OCI-LY7 (cell line): Measurements from ENCODE around the gene STH. TPM values are rescaled to one million over a fixed set of nuclear protein-coding genes. Genes with fewer than 3 reads are reported as not detected.

ENCODE experiments used
- BruUV-seq: library from RNA; stranded (reverse); fragments of 400-500 nt; replicated peaks from 2 replicates; lab custom pipeline; 2021; lab: Mats Ljungman, UMichigan
- CTCF ChIA-PET: fragments of 300-600 bp; sonication (Branson Sonifier 250); formaldehyde crosslinking; loops from one replicate; lab custom pipeline; 2022; ENCODE audit warnings: antibody characterized with exemption; ENCODE audit not compliant: unreplicated experiment; lab: Charles Lee
- POLR2A ChIA-PET: fragments of 300-600 bp; sonication (Branson Sonifier 250); formaldehyde crosslinking; loops from one replicate; lab custom pipeline; 2022; ENCODE audit warnings: antibody characterized with exemption; lab: Charles Lee
- DNase-seq: peaks from one replicate; pipeline ENCODE4 v3.0.0-alpha.2; 2015; ENCODE audit warnings: low spot score
- H2AFZ ChIP-seq: fragments of 200-600 bp; sonication (generic), shearing (Covaris generic); 2 replicates; pipeline ENCODE4 v1.6.1; 2014; ENCODE audit warnings: mild to moderate bottlenecking, antibody characterized with exemption, low read length, moderate library complexity
- H3K27ac ChIP-seq: fragments of 200-600 bp; sonication (generic); 2 replicates; pipeline ENCODE4 v1.5.1; 2014; ENCODE audit warnings: mixed run types, low read depth, mild to moderate bottlenecking, moderate library complexity, low read length, inconsistent platforms; ENCODE audit not compliant: poor library complexity, severe bottlenecking
- H3K36me3 ChIP-seq: fragments of 200-600 bp; sonication (generic); 2 replicates; pipeline ENCODE4 v1.6.1; 2014; ENCODE audit warnings: mild to moderate bottlenecking, antibody characterized with exemption, low read length, moderate library complexity, mixed read lengths; ENCODE audit not compliant: insufficient read depth
- H3K4me1 ChIP-seq: fragments of 200-600 bp; sonication (generic); 2 replicates; pipeline ENCODE4 v1.5.1; 2014; ENCODE audit warnings: mild to moderate bottlenecking, low read length; ENCODE audit not compliant: insufficient read depth, poor library complexity, severe bottlenecking
- H3K4me2 ChIP-seq: fragments of 200-600 bp; sonication (generic); 2 replicates; pipeline ENCODE4 v1.6.1; 2014; ENCODE audit warnings: mild to moderate bottlenecking, low read length
- H3K4me3 ChIP-seq: fragments of 200-600 bp; sonication (generic); 2 replicates; pipeline ENCODE4 v1.5.1; 2014; ENCODE audit warnings: mild to moderate bottlenecking, low read depth, low read length; ENCODE audit not compliant: poor library complexity, severe bottlenecking
- H3K79me2 ChIP-seq: fragments of 200-600 bp; sonication (generic); 2 replicates; pipeline ENCODE4 v1.6.1; 2016; ENCODE audit warnings: low read depth, mild to moderate bottlenecking, low read length, moderate library complexity, mixed read lengths; ENCODE audit not compliant: insufficient read depth
- H3K9me2 ChIP-seq: fragments of 200-600 bp; sonication (generic); 2 replicates; pipeline ENCODE4 v1.6.1; 2016; ENCODE audit warnings: mild to moderate bottlenecking, low read length, mixed read lengths; ENCODE audit not compliant: insufficient read depth
- H3K9me3 ChIP-seq: fragments of 200-600 bp; sonication (generic); 2 replicates; pipeline ENCODE4 v1.6.1; 2014; ENCODE audit warnings: mild to moderate bottlenecking, mixed run types, low read length, mixed read lengths
- H4K20me1 ChIP-seq: fragments of 200-600 bp; sonication (generic); 2 replicates; pipeline ENCODE4 v1.6.1; 2014; ENCODE audit warnings: mild to moderate bottlenecking, antibody characterized with exemption, low read length, moderate library complexity, mixed read lengths; ENCODE audit not compliant: insufficient read depth
- EZH2phosphoT487 ChIP-seq: fragments of 200-600 bp; sonication (generic); IDR thresholded peaks from 2 replicates; pipeline ENCODE4 v1.6.1; 2018; ENCODE audit warnings: low read depth, borderline replicate concordance, mild to moderate bottlenecking, mixed run types, antibody characterized with exemption, low read length, moderate library complexity, mixed read lengths
- intact Hi-C: fragments of 100-400 bp; cut with micrococcal nuclease; formaldehyde crosslinking; loops from one replicate; pipeline ENCODE4 v1.10.0; 2022; ENCODE audit not compliant: unreplicated experiment
- total RNA-seq, 2 experiments: library from RNA; depleted of rRNA in 1 of 2; stranded (reverse); fragments of >200 nt in 1 of 2; shearing (Covaris generic) in 1 of 2; gene quantifications; 2 replicates each; pipeline ENCODE4 v1.2.3, GENCODE V29; 2014 to 2022
- TF ChIP-seq, protein P1 (sequence below): fragments of 200-600 bp; sonication (generic); conservative IDR thresholded peaks from 2 replicates; pipeline ENCODE4 v1.5.1; 2014; ENCODE audit warnings: mild to moderate bottlenecking, antibody characterized with exemption, low read length, moderate library complexity, mixed read lengths

The STH gene
- total RNA-seq, 2 experiments from 2014 or later: not detected

DNA sequence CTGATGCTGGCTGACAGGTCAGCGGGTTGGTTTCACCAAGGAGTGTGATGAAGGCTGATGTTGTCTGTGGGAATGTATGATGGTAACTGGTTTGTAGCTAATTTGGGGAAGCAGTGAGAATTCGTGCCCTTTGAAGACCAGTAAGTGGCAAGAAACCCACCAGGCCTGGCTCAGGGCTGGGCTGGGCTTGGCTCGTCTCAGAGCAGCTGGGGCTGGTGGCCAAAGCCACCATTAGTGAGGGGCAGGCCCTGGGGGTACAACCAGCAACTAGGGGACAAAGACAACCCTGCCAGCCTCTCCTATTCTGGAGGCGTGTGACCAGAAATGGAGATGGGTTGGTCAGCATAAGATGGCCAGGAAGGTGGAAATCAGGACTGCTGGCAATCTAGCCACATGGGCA lies 13.0 kb upstream of the STH start:
- ChIA-PET CTCF (no interaction called here), POLR2A (no interaction called here)
- no peaks in the 10 kb centered on the region for H3K79me2 ChIP-seq
- BruUV-seq: no TSS peak
- no peaks in the 10 kb centered on the region for H3K4me1 ChIP-seq
- no peak overlapping the region for H3K27ac ChIP-seq
- H3K36me3 ChIP-seq: no peaks in the 10 kb centered on the region
- H3K9me3 ChIP-seq: no peaks in the 10 kb centered on the region
- H2AFZ ChIP-seq: no peak overlapping the region
- no peaks in the 10 kb centered on the region for H4K20me1 ChIP-seq
- no peak overlapping the region for H3K4me2 ChIP-seq
- intact Hi-C loops: no loop called here
- H3K4me3 ChIP-seq: no peak overlapping the region
- TF ChIP-seq, protein P1, sequence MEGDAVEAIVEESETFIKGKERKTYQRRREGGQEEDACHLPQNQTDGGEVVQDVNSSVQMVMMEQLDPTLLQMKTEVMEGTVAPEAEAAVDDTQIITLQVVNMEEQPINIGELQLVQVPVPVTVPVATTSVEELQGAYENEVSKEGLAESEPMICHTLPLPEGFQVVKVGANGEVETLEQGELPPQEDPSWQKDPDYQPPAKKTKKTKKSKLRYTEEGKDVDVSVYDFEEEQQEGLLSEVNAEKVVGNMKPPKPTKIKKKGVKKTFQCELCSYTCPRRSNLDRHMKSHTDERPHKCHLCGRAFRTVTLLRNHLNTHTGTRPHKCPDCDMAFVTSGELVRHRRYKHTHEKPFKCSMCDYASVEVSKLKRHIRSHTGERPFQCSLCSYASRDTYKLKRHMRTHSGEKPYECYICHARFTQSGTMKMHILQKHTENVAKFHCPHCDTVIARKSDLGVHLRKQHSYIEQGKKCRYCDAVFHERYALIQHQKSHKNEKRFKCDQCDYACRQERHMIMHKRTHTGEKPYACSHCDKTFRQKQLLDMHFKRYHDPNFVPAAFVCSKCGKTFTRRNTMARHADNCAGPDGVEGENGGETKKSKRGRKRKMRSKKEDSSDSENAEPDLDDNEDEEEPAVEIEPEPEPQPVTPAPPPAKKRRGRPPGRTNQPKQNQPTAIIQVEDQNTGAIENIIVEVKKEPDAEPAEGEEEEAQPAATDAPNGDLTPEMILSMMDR: no peak
- no peak for TF ChIP-seq EZH2phosphoT487
- H3K9me2 ChIP-seq: no peaks in the 10 kb centered on the region
- no peak for DNase-seq

DNA sequence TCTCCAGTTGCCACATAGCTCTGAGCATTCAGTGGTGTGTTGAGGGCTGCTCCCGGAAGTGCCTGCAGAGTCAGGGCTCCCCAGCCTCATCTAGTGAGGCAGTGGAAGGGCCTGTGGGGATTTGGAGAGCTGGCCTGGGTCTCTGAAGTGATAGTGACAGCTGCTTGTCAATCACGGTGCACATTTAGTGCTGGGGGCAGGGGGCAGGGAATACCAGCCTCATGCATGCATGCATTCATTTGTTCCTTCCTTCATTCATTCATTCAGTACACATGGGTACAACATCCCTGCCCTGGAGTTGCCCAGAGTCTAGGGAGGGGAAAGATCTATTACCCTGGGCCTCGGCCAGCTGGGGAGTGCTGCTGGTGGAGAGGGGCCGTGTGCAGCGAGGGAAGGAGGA lies 11.3 kb upstream of the STH start:
- ChIA-PET POLR2A (no interaction called here), CTCF (no interaction called here)
- no peak overlapping the region for H3K27ac ChIP-seq
- H3K79me2 ChIP-seq: no peaks in the 10 kb centered on the region
- no peak overlapping the region for H2AFZ ChIP-seq
- H3K4me1 ChIP-seq: no peaks in the 10 kb centered on the region
- no peak overlapping the region for H3K4me2 ChIP-seq
- H3K9me3 ChIP-seq: no peaks in the 10 kb centered on the region
- H3K4me3 ChIP-seq: no peak overlapping the region
- no TSS peak for BruUV-seq
- H3K36me3 ChIP-seq: no peaks in the 10 kb centered on the region
- no peaks in the 10 kb centered on the region for H3K9me2 ChIP-seq
- no peaks in the 10 kb centered on the region for H4K20me1 ChIP-seq
- DNase-seq: no peak
- no peak for TF ChIP-seq EZH2phosphoT487
- TF ChIP-seq, protein P1: no peak
- intact Hi-C loops: no loop called here

DNA sequence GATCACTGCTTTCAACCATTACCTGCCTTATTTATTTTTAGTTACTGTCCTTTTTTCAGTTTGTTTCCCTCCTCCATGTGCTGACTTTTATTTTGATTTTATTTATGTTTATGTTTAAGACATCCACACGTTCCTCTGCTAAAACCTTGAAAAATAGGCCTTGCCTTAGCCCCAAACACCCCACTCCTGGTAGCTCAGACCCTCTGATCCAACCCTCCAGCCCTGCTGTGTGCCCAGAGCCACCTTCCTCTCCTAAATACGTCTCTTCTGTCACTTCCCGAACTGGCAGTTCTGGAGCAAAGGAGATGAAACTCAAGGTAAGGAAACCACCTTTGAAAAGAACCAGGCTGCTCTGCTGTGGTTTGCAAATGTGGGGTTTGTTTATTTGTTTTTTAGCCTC lies 9.3 kb upstream of the STH start:
- Histone ChIP-seq H2AFZ (no peak overlapping the region), H3K4me3 (no peak overlapping the region), H3K4me1 (no peaks in the 10 kb centered on the region), H3K4me2 (no peak overlapping the region), H3K36me3 (no peaks in the 10 kb centered on the region), H3K9me2 (no peaks in the 10 kb centered on the region), H3K27ac (no peak overlapping the region), H3K9me3 (no peaks in the 10 kb centered on the region), H4K20me1 (no peaks in the 10 kb centered on the region), H3K79me2 (no peaks in the 10 kb centered on the region)
- no peak for DNase-seq
- ChIA-PET CTCF (no interaction called here), POLR2A (no interaction called here)
- no peak for TF ChIP-seq EZH2phosphoT487
- TF ChIP-seq, protein P1: no peak
- intact Hi-C loops: no loop called here
- BruUV-seq: no TSS peak
